Germinal center (tissue), 1 donor: Measurements from ENCODE around the gene CEP63.

Experiments
- DNase-seq: peaks from one replicate; pipeline ENCODE4 v3.0.0; 2012; ENCODE audit warnings: mixed read lengths, low spot score

The CEP63 gene

DNA sequence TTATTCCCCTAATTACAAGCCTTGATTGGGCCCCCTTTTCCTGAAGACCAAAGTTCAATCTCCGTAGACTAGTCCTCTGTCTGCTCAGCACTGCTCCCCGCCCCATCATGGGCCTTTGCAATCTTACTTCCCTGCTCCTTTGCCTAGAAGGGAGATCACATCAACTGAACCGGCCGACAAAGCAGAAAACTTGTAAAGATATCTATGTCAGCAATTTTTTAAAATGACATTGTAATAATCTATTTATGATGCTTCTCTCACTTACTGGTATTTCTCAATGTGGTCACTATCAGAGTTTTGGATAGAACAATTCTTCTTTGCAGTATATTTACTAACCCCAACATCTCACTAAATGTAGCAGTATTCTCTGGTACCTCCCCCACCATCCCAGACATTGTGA lies 17.3 kb upstream of the CEP63 start:
- DNase-seq, result no peak

DNA sequence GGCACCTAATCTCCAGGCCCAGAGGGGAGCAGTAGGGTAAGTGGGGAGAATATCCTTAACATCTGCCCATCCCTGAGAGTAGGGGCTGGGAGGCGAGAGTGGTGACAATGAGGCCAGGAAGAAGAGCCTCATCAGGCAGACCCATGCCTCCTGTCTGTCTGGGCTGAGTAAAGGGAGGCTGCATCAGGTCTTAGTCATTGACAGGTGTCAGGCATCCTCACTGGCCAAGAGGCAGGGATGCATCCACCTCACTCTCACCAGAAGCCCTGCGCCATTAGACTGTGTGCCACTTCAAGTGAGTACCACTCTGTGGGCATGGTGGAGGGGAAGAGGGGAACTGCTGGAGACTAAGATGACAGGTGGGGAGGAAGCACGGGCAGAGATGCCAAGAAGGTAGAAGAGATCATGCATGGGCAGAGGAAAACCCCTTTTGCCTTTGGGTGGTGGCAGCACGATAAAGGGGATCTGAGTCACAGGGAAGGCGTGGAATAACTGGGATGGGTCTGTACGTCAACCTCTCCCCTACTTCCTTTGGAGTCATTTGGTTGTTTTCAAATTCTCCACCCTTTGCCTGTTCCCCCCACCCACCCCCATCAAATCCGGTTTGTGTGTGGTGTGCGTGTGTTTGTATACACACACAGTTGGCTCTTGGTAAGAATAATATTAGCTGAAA lies 14.2 kb upstream of the CEP63 start:
- no peak for DNase-seq

DNA sequence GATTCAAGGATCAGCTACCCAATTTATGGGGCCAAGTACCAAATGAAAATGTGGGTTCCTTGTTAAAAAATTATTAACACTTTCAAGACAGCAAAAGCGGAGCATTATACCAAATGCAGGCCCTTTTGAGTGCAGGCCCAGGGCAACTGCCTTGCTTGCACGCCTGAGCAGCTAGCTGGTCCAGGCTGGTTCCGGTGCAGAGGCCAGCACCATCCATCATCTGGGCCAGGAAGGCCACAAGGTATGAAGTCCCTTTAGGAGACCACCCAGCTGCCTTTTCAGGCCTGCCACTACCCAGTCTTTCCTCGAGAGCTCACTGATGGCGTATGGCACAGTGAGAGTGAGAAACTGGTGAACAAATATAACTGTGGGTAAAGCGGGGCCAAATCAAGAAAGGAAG lies 13.0 kb upstream of the CEP63 start:
- no peak for DNase-seq

DNA sequence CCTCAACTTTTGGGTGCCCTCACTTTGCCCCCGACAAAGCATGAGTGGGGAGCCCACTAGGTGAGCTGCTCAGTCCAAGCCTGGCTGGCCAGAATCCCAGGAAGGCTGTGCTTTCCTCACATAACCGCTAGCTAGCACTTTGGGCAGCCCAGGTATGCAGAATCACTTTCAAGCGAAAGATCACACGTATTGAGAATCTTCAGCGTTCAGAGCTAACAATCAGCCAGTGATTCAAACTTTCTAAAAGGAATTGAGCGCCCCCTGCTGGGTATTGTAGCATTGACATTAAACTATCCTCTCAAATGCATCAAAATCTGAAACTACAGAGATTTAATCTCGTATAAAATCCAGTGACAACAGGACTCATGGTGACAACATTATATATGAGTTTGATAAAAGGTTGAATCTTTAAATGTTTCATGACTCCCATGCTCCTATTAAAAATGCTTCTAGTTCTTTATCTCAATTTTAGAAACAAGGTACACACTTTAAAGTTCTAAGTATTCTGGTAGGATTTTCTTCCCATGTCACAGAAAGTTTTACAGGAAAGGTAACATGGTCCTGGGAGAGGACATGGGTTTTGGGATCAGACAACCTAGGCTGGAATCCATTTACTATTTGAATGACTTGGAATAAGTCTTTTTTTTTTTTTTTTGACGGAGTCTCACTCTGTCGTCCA lies 11.8 kb upstream of the CEP63 start:
- peak; percentile 16 for DNase-seq

DNA sequence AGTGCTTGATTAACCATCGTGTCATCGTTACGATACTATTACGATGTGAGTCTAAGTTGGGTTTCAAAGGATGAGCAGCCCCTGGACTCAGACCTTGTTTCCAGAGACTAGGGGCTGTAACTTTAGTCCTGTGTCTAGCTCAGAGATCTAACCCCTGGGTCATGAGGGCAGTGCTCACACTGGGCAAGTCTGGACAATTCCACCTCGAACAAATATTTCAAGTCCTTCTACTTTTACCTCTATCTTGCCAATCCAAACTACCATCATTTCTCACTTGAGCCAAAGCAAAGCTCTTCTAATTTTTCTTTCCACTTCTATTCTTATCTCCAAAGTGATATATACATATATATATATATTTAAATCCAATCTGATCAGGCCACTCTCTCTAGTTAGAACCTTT lies 10.9 kb upstream of the CEP63 start:
- DNase-seq, result no peak

DNA sequence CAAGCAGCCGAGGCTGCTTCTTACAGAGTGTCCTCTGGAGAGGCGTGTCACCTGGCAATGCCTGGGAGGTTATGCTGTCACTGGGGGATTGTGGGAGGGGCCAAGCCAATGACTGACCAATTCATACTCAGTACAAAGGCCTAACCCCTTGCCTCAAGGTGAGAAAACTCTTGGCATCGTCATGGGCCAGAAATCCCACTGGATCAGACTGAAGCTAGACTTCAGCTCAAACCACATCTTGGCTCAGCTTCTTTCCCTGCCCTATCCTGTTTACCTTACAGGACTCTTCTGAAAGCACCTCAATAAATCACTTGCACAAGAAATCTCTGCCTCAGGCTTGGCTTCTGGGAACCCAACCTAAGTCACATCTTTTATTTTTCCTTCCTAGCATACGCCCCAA lies 9.6 kb upstream of the CEP63 start:
- no peak for DNase-seq

DNA sequence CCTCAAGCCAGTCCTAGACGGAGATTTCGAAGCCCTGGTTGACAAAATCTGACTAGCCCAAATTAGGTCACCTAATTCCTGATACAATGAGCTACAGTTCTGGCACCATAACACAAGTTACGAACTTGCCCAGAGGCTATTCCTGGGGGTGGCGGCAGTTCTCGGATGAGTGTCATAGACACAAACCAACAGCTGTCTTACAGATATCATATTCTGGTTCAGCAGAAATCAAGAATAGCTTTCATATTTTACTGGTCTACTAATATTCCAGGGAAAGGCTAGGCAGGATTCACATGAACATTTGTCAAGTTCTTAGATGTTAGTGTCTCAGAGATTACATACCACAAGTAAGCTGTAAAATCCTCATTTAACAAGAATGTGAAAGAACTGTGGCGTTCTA lies 8.9 kb upstream of the CEP63 start:
- DNase-seq, result no peak

DNA sequence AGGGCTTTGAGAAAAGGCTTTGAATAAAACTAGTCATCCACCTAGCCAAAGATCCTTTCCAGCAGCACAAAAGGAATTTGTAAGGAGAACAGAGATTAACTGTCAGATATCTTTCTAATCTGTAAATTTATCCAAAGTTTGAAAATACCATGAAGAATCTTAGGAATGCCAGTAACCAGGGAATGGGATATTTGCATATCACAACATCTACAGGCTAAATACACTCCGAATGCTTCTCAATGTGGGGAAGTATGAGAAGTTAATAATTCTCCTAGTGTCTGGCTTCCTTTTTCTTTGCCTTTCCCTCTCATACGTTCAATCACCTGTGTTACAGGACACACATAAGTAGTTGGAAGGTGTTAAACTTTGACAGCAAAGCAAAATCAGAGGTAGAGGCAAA lies 7.9 kb upstream of the CEP63 start:
- no peak for DNase-seq

DNA sequence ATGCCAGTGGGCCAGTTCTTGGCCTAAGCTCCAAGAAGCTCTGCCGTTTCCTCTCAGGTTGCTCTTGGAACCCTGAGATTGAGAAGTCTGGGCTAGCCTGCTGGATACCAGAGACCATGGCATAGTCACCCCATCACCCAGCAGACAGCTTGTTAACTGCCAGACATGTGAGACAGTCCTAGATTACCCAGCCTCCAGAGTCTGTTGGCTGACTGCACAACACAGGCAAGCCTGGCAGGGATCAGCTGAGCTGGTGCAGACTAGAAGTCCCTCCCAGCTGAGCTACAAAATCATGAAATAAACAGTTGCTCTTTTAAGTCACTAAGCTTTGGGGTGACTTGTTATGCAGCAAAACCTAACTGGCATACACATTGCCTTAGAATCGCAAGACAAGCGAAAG lies 5.3 kb upstream of the CEP63 start:
- no peak for DNase-seq

DNA sequence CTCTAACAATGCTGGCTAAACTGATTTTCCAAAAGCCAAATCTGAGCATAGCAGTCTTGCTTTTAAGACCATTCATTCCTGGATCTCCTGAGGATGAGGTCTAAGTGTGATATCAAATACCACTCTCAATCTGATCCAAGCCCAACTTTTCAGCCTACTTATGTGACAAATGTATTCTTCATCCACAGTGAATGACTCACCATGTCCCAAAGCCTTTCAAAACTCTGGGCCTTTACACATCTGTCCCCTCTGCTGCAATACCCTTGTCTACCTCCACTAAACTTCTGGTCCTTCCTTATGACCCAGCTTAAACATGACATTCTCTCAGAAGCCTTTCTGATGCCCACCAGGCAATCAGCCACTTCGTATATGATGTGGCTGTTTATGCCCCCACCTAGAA lies 4.7 kb upstream of the CEP63 start:
- no peak for DNase-seq

DNA sequence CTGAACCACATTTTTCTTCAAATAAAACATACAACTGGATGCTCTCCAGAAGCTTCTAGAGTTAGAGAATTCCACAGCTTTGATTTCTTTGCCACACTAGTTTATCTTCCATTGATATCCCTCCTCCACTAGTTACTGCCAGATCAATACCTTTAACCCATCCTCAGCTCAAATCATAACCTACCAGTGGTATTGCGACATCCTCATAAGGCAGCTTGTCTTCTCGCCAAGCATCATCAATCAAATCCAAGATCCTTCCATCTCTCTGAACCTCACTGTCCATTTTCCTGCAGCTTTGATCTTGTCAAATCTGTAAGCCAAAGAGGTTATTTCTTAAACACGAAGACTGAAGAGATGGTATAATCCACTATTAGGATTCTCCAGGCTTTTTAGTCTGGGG lies 3.2 kb upstream of the CEP63 start:
- no peak for DNase-seq

DNA sequence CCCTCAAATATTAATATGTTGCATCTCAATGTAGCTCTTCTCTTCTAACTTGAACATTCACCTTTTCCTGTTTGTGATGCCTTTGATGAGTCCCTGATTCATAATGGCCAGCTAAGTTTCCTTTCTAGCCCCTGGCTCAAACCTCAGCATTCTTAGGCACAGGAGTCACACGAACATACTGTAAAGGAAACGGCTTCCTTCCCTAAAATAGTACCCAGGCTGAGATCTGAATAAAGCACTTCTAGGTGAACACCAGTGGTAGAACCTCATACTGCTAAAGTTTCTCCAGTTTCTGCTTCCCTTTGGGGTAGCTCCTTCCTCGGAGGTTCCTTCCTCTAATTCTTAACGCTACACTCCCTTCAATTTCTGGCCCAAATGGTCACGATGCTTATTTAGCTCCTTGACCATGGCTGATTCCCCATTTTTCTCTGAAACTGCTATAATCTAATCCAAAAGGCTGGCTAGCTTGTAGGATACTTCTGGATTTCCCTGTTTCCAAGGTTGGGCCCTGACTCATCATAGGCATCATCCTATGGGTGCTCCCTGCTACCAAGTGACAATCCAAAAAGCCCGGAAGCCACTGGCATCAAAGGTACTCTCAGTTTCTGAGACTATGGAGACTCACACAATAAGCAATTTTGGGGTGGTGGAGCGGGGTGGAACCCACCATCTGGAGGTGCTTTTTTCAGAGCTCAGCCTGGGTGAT lies 2.5 kb upstream of the CEP63 start:
- DNase-seq, result no peak

DNA sequence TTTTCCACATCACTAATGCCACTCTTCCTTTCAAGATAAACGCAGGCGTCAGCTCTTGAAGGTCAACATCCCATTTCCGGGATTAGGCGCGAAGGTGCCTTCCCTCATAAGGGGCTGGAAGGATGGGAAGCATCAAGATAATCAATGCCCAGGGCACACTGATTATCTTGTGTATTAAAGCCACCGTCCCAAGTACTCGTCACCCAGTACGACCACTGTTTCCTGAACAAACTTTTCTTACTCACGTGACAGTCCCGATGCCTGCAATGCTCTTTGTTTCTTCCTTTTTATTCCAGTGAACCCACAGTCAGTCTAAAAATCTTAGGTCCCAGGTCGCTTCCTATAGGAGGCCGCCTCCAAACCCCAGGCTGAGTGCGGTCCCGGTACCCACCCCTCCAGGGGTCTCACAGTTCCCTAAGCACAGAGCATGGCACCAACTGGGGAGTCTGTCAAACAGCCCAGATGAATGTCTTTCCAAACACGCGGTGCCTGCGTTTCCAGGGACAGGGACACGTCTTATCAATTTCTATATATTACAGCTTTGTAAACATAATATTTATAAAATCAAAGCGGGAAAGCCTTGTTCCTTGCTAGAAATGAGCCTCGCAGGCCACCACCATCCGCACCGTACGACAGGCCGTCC lies 661 bp upstream of the CEP63 start:
- DNase-seq, result peak; percentile 38

DNA sequence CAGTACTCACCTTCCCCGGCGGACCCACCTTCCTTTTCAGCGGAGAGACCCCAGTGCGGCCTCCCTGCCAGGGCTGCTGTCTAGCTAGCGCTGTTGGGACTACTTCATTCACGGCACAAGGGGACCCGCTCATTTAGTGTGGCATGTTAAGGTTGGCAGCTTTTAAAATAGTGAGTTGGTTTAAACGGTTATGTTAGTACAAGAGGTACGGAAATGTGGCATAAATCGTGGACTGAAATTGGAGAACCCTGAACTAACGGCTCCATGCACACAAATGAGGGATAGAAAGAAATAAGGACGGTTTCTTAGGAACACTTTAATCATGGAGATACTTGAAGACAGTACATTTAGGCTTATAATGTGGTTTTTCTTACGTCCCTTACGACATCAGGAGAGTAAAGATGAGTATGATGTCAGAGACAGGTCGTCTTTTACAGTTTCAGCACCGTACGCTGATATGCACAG lies 752 bp downstream of the CEP63 start:
- DNase-seq, result peak; percentile 38

DNA sequence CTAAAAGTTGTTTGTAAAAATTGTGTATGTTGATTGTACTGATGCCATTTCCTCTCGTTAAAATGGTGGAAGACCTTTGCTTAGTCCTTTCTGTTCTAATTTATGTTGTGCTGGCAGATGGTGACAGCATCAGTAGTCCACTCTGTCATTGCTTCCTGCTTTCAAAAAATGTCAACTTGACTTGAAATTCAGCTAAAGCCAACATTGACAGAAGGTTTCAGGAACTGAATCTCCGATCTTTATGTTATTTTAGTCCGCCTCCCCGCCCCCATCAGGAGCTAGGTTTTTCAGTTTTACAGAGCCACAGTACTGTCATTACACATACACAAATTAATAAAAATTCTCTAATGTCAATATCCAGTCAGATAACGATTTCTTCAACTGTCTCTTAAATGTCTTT lies 1.5 kb downstream of the CEP63 start:
- peak; percentile 50 for DNase-seq

DNA sequence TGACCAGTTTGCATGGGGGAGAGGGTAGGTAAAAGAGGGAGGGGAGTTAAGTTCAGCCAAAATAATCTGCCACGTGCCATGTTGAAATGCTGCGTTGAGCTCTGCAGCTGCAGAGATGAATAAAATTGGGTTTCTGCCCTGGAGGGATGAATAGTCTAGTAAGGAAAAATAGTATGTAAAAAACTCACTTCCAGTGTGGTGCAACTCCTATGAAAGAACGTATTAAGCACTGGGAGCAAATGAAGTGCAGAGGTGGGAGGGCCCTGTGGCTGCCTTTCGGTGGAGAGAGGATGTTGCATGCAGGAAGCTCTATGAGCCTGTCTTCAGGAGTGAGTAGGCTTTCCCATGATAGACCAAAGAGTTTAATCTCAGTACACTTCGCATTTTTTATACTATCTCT lies 8.6 kb downstream of the CEP63 start:
- no peak for DNase-seq

DNA sequence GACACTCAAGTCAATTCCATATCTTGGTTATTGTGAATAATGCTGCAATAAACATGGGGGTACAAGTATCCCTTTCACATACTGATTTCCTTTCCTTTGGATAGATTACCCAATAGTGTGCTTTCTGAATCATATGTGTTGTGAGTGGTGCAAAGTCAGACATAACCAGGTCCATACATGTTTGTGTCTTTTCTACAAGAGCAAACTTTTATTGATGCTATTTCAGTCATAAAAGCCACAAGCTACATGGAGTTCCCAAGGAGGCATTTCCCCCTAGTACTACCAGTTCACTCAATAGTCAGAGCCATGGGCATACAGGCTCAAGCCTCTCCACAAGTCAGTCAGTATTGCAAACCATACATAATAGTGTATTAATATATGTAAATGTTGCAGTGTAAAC lies 10.1 kb downstream of the CEP63 start:
- DNase-seq, result no peak

DNA sequence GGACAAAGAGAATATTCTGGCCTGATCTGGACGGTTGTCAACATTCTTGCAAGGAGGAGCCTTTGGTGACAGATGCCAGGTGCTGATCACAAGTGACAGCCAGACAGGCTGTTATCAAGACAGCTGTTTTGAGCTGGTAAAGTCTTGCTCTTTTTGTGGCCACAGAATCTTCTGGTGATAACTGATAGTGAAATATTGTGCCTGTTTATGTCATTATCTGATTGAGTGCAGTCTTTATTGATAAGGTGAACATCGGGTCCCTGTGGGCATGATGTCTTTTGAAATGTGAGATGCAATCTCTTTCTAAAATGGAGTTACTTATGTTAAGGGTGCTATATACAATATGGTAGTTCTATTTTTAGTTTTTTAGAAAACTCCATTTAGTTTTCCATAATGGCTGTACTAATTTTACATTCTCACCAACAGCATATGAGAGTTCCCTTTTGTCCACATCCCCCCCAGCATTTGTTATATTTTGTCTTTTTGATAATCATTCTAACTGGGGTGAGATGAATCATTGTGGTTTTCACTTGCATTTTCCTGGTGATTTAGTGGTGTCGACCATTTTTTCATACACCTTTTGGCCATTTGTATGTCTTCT lies 10.7 kb downstream of the CEP63 start:
- no peak for DNase-seq

DNA sequence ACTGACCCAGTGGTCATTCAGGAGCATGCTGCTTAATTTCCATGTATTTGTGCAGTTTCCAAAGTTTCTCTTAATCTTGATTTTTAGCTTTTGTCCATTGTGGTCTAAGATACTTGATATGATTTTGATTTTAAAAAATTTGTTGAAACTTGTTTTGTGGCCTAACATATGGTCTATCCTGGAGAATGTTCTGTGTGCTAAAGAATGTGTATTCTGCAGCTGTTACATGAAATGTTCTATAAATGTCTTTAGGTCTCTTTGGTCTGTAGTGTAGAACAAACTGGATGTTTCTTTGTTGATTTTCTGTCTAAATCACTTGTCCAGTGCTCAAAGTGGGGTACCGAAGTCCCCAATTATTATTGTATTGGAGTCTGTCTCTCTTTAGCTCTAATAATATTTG lies 17.4 kb downstream of the CEP63 start:
- no peak for DNase-seq

DNA sequence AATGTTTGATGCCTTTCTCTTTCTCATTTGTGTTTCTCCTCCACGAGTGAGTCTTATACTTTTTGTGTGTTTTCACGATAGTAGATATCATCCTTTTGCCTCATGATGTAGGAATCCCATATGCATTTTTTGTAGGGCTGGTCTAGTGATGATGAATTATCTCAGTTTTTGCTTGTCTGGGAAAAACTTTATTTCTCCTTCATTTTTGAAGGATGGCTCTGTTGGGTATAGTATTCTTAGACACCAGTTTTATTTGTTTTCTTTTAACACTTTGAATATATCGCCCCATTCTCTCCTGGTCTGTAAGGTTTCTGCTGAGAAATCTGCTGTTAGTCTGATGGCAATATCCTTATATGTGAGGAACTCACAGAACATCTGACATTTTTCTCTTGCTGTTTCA lies 18.3 kb downstream of the CEP63 start:
- no peak for DNase-seq

DNA sequence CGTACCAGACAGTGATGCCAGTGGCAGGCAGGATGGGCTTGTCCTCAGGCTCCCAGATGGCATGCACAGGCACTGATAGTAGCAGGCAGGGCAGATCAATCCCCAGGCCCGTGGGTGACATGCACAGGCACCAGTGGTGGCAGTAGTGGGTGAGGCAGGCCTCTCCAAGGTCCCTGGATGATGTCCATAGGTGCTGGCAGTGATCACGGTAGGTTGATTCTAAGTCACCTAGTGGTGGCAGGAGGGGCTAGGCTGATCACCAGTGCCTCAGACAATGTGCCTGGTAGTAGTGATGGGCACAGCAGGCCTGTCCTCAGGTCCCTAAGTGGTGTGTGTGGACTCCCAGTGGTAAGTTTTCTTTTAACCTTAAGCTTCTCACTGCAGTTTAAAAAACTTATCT lies 19.6 kb downstream of the CEP63 start:
- DNase-seq, result no peak

DNA sequence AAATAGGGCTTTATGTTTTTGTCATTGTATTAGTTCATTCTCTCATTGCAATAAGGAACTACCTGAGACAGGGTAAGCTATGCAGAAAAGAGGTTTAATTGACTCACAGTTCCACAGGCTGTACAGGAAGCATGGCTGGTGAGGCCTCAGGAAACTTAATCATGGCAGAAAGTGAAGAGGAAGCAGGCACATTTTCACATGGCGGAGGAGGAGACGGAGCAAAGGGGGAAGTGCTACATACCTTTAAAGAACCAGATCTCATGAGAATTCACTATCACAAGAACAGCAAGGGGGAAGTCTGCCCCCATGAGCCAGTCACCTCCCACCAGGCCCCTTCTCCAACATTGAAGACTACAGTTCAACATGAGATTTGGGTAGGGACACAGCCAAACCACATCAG lies 25.6 kb downstream of the CEP63 start:
- DNase-seq, result no peak

DNA sequence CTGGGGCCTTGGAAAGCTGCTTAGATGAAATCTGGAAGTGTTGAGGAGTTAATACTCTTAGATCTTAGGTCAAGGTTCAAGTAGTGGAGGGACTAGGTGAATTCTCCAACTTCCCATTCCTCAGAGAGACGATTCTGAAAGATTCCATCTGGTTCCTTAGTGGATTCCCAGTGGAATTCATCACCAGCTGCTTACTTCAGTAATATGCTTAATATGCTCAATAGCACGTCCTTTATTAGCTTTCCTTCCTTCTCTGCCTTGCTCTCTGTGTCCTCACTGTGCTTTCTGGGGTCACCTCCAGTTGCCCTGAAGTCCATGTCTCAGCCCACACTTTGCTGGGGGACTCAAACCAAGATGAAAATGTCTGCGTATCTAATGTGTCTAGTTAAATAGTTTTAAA lies 31.0 kb downstream of the CEP63 start:
- DNase-seq, result no peak
